Thyroid gland (tissue), 4 donors: ENCODE data around the gene CA6.

Source experiments
- POLR2A ChIP-seq, 2 donors: fragments of 450-650 bp; IDR thresholded peaks; one replicate each; pipeline ENCODE4 v1.6.1; 2017; ENCODE audit warnings: antibody characterized with exemption in 2 of 2, mild to moderate bottlenecking in 2 of 2, moderate library complexity in 1 of 2
- TF ChIP-seq, protein P1 (sequence below), 6 experiments: fragments of 200-600 bp in 3 of 6; fragments of 450-650 bp in 3 of 6; sonication (generic) in 3 of 6; IDR thresholded peaks; one replicate each; pipeline ENCODE4 v1.5.1; 2016 to 2019; ENCODE audit warnings: antibody characterized with exemption in 6 of 6, mild to moderate bottlenecking in 2 of 6, inconsistent platforms in 1 of 6, moderate library complexity in 1 of 6

DNA sequence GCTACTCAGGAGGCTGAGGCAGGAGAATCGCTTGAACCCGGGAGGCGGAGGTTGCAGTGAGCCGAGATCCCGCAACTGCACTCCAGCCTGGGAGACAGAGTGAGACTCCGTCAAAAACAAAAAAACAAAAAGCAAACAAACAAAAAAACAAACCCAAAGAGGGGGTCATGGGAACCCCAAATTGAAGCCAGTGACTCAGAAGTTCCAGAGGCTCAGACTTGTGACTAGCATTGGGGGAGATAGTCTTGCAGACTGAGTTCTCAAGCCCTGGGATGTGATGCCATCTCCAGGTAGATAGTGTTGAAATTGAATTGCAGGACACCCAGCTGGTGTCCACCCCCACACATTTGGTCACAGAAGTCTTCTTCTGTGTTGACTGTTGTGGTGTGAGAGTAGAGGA is 42.3 kb upstream of the CA6 start:
- TF ChIP-seq, protein P1, sequence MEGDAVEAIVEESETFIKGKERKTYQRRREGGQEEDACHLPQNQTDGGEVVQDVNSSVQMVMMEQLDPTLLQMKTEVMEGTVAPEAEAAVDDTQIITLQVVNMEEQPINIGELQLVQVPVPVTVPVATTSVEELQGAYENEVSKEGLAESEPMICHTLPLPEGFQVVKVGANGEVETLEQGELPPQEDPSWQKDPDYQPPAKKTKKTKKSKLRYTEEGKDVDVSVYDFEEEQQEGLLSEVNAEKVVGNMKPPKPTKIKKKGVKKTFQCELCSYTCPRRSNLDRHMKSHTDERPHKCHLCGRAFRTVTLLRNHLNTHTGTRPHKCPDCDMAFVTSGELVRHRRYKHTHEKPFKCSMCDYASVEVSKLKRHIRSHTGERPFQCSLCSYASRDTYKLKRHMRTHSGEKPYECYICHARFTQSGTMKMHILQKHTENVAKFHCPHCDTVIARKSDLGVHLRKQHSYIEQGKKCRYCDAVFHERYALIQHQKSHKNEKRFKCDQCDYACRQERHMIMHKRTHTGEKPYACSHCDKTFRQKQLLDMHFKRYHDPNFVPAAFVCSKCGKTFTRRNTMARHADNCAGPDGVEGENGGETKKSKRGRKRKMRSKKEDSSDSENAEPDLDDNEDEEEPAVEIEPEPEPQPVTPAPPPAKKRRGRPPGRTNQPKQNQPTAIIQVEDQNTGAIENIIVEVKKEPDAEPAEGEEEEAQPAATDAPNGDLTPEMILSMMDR (IDR thresholded peaks at IDR 0.05) = no peak
- no peak for TF ChIP-seq POLR2A (IDR thresholded peaks at IDR 0.05)
